HG03469 (cell line): ENCODE measurements around the gene BCAN.
"Not testable (repeated sequence)": the region's sequence is repeated elsewhere in the genome, so short reads cannot be mapped to it uniquely, and the experiment has no call there.

Experiments
- ATAC-seq: cut with Tn5 transposase; IDR thresholded peaks from one replicate; pipeline ENCODE4 v1.9.1; 2021; ENCODE audit warnings: mild to moderate bottlenecking, moderate library complexity, moderate number of reproducible peaks; ENCODE audit not compliant: unreplicated experiment

The BCAN gene, protein sequence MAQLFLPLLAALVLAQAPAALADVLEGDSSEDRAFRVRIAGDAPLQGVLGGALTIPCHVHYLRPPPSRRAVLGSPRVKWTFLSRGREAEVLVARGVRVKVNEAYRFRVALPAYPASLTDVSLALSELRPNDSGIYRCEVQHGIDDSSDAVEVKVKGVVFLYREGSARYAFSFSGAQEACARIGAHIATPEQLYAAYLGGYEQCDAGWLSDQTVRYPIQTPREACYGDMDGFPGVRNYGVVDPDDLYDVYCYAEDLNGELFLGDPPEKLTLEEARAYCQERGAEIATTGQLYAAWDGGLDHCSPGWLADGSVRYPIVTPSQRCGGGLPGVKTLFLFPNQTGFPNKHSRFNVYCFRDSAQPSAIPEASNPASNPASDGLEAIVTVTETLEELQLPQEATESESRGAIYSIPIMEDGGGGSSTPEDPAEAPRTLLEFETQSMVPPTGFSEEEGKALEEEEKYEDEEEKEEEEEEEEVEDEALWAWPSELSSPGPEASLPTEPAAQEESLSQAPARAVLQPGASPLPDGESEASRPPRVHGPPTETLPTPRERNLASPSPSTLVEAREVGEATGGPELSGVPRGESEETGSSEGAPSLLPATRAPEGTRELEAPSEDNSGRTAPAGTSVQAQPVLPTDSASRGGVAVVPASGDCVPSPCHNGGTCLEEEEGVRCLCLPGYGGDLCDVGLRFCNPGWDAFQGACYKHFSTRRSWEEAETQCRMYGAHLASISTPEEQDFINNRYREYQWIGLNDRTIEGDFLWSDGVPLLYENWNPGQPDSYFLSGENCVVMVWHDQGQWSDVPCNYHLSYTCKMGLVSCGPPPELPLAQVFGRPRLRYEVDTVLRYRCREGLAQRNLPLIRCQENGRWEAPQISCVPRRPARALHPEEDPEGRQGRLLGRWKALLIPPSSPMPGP

DNA sequence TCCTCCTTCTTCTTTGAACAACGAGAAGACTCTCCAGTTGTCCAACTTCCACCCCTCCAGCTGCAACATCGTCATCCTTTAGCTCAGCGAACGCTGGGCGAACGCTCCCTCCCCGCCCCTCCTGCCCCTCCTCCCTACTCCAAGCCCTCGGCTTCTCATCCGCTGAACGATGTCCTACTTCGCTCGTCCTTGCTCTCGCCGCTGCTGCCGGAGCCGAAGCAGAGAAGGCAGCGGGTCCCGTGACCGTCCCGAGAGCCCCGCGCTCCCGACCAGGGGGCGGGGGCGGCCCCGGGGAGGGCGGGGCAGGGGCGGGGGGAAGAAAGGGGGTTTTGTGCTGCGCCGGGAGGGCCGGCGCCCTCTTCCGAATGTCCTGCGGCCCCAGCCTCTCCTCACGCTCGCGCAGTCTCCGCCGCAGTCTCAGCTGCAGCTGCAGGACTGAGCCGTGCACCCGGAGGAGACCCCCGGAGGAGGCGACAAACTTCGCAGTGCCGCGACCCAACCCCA, at the start of gene BCAN:
BCAN (plus strand) TSS at position 357 of the 504 bp plus-strand sequence. CDS start 3,938 bp downstream, outside the sequence.
- no peak for ATAC-seq

DNA sequence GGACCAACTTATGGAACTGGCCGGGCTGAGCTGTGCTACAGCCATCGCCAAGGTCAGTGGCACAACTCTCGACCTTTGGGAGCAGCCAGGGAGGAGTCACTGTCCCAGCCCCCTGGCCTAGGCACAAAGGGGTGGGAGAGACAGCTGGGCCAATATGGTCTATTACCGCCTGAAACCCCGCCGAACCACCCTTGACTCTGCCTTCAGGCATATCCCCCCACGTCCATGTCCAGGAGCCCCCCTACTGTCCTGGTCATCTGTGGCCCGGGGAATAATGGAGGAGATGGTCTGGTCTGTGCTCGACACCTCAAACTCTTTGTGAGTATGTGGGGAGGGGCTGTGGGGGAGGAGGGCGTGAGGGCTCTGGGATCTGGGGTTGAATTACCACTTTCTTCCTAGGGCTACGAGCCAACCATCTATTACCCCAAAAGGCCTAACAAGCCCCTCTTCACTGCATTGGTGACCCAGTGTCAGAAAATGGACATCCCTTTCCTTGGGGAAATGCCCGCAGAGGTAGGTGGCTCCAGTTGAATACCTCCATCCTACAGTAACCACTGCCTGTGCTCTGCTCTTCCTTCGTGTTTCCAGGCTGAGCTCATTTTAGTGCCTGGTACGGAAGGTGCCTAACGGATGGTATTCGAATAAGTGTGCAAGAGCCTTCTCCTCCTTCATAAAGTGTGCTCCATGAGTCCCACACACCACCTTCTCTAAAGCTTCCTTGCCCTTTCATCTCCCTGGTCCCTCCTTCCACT, 49.6 kb upstream of the BCAN start:
- no peak for ATAC-seq

DNA sequence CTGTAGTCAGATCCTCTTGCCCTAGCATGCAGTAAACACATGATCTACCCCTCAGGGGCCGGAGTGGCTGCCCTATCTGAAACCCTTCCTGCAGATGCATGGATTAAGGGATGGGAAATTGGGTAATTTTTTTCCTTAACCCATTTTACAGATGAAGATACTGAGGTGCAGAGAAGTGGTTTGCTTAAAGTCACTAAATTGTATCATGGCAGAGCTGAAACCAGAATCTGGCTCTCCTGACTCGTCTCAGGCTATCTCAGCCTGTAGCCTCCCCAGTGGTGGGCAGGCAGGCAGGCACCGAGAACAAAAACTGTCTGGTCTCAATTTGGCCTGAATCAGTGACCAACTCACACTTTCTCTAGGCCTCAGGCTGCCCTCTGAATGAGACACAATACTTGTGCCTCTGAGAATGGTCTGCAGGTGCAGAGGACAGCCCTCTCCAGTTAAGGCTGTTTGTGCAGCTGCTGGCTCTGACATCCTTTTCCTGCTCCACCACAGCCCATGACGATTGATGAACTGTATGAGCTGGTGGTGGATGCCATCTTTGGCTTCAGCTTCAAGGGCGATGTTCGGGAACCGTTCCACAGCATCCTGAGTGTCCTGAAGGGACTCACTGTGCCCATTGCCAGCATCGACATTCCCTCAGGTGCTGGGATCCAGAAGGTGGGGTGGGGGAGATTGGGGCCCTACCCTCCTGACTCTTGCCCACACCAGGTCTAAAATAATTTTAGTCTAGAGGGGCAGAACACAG, 48.8 kb upstream of the BCAN start:
- ATAC-seq, result no peak

DNA sequence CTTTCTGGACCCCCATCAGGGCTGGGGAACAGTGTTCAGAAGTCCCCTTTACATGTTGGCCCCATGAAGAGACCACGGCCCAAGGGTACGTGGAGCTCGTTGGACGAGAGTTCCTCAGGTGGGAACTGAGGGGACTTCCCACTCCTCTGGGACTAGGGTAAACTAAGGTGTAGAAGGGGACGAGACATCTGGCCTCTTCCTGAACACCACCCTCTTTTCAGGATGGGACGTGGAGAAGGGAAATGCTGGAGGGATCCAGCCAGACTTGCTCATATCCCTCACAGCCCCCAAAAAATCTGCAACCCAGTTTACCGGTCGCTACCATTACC, 48.3 kb upstream of the BCAN start:
- no peak for ATAC-seq

DNA sequence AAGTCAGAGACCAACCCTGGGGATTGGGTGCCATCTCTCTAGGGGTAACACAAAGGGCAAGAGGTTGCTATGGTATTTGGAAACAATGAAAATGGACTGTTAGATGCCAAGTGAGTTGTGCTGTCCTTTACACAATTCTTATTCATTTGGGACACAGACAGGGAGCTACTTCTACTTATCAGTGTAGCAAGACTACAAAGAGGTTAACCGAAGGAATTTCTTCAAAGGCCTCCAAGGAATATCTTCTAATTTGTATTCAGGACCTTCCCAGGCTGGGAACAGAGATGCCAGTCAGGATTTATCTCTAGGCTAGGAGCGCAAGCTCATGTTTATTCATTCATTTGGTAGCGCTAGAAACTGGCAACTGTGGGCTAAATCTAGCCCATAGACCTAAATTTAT, 47.7 kb upstream of the BCAN start:
- no peak for ATAC-seq

DNA sequence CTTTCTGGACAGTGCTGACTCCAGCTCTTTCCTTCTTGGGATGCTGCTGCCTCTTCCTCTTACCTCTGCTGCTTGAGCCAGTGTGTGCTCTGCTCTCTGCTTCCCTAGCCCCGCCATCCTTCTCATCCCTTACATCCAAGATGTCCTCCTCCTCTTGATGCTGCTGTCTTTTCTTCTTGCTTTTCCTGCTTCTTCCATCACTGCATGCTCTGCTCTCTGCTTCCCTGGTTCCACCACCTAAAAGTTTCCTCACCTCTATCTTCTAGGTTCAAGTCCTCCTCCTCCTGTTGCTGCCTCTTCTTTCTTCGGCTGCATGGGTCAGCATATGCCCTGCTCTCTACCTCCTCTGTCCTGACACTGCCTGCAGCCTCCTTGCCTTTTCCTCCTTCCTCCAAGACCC, 46.9 kb upstream of the BCAN start:
- no peak for ATAC-seq

DNA sequence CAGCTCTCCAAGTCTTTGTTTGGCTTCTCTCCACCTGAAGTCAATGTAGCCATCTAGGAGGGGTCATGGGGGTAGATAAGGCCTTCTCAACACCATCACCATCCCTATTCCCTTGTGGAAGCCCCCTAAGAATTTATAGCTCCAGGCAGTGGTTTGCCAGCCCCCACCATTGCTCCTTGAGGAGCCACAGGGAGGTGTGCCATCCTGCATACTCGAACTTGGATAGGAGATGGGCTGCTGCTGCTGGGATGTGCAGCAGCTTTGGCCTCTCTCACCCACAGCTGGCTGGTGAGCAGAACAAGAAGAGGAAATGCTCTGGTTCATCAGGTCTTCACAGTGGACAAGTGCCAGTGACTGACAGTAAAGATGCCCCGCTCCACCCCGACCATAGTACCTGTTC, 45.5 kb upstream of the BCAN start:
- ATAC-seq, result no peak

DNA sequence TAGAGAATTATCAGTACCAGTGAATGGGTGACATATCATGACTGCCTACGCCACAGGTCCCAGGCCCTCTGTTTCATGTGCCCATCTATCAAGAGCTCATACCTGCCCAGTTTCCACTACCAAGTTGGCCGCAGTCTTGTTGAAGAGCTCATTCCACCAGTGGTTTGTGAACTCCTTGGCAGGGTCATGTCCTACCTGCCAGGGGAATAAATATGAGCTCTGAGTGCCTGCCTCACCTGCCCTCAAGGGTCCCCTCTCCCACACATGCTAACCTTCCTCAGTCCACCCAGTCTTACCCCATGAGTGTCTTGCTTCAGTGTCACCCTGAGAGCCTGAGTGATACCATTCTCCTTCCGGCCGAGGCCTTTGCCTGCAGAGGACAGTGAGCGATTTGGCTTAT, 43.8 kb upstream of the BCAN start:
- no peak for ATAC-seq

DNA sequence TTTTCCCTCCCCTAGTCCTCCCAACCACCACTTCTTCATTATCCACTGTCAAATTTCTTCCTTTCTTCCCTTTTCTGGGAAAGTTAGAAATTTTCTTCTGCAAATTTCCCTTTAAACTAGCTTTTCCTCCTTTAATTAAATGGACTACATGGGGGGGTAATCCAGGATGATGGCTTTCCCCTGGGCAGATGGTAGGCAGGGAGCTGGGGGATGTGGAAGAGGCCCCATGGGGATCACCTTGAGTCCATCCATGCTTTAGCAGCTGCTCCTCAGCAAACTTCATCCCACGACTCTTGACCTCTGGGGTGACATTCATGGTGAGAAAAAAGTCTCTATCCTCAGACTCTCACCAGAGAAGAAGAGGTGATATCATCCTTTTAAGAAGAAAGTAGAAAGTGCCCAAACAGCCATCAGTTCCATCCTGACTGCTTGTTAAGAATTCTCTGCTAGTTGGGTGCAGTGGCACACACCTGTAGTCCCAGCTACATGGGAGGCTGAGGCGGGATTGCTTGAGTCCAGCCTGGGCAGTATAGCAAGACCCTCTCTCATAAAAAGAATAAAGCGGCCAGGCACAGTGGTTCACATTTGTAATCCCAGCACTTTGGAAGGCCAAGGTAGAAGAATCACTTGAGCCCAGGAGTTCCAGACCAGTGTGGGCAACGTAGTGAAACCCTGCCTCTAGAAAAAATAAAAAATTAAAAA, 43.0 kb upstream of the BCAN start:
- no peak for ATAC-seq

DNA sequence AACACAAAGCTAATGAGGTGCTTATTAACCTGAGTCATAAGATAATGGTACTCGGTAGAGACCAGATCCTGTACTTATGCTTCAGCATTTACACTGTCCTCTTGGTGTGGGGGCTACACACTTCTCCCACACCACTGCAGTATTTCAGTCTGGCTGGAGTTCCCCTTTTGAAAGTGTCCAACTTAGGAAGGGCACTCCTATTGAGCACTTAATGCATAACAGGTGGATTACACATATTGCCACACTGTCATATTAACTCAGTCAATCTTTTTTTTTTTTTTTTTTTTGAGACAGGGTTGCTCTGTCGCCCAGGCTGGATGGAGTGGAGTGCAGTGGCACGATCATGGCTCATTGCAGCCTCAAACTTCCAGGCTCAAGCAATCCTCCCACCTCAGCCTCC, 42.1 kb upstream of the BCAN start:
- no peak for ATAC-seq

DNA sequence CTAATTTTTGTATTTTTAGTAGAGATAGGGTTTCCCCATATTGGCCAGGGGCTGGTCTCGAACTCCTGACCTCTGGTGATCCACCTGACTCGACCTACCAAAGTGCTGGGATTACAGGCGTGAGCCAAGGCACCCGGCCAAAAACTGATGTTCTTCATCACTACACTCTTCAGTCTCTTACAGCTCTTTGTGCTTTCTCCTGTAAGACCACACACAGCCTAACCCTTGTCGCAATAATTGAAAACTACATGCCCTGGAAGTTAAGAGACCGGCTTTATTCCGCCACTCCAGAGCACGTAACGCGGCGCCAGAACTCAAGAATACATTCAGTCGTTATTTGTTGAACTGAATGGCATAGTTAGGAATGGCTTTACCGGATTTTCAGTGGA, 41.2 kb upstream of the BCAN start:
- no peak for ATAC-seq

DNA sequence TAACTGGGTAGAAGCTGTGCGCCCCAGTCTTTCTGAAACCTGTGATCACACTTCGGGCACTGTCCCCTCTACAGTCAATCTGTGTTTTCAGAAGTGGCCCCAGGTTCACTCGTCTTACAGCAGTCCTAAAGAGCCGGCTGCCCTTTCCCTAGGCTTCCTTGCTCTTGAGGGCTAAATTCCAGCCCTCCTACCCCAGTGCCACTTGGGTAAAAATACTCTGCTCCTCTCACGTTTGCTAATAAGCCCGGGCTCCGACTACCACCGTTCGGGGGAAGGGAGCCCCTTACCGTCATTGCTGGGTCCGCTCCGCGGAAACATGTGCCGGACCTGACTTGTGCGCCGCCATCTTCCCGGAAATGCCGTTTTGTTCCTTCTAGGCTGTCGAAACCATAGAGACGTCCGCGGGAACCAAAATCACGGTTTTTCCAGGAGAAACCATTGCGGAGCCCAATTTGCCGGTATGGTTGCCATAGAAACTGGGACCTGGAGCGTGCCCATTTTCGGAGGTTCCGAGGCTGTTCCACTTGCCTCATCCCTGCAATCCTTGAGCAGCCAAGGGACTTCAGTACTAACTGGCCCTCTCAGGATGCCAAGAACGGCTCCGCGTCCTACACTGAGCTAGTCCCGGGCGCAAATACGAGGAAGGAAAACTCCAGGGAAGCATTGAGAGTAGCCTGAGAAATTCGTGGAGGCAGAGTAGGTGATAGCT, 40.6 kb upstream of the BCAN start, which contains the start of gene GPATCH4:
GPATCH4 (minus strand) TSS at position 358 of the 709 bp plus-strand sequence.
- no peak for ATAC-seq

DNA sequence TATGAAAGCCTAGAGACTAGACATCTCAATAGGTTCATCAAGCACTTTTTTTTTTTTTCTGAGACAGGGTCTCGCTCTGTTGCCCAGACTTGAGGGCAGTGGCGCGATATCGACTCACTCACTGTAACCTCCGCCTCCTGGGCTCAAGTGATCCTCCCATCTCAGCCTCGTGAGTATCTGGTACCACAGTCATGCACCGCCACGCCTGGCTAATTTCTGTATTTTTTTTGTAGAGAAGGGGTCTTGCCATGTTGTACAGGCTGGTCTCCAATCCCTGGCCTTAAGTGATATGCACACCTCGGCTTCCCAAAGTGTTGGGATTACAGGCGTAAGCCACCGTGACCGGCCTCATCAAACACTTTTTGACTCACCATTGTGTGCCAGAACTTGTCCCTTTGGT, 40.0 kb upstream of the BCAN start:
- ATAC-seq, result no peak

DNA sequence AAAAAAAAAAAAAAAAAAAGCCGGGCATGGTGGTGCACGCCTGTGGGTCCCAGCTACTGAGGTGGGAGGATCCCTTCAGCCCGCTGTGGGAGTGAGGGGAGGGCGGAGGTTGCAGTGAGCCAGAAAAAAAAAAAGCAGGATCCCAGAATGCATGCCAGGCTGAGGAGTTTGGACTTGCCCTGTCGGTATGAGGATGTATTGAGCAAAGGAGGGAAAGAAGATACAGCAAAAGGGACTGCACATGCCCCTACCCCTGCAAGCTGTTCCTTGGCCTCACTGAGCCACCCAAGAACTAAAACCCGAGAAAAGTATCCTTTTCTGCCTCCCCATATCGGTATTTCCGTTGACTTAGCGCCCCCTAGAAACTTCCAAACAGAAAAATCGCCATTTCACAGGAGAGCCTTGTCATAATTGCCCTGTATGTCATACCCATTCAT, 39.3 kb upstream of the BCAN start:
- ATAC-seq, result no peak

DNA sequence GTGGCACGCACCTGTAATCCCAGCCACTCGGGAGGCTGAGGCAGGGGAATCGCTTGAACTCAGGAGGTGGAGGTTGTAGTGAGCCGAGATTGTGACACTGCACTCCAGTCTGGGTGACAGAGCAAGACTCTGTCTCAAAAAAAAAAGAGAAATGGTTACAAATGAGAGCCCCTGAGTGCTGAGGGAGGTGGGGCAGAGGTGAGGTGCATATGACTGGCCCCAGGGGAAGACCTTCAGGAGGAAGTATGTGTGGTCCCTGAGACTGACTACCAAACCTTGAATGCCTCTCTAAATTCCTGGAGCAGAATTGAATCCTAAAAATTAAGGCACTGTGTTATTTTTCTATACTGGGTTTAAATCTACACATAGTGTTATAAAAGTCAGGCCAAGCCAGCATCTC, 34.6 kb upstream of the BCAN start:
- not testable (repeated sequence) for ATAC-seq

DNA sequence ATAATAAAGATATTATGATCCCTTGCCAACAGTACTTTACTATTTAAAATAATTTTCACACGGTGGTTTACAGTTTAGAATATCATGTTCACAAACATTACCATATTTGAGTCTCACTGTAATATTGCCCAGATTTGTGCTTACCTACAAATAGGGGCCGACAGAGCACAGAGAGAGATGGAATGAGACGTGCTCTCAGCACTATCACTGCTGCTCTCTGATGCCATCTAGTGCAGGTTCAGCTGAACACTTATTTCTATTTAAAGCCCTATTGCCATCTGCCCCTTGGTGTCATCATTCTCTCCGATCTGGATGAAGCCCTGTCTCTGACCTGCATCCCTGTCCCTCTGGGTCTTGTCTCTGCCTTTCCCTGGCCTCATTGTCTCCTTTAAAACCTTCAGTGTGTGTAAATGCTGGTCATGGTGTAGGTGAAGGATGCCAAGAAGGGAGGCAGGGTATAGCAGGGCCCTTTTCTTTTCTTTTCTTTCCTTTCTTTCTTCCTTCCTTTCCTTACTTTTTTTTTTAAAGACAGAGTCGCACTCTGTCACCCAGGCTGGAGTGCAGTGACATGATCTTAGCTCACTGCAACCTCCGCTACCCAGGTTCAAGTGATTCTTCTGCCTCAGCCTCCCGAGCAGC, 33.8 kb upstream of the BCAN start:
- no peak for ATAC-seq

DNA sequence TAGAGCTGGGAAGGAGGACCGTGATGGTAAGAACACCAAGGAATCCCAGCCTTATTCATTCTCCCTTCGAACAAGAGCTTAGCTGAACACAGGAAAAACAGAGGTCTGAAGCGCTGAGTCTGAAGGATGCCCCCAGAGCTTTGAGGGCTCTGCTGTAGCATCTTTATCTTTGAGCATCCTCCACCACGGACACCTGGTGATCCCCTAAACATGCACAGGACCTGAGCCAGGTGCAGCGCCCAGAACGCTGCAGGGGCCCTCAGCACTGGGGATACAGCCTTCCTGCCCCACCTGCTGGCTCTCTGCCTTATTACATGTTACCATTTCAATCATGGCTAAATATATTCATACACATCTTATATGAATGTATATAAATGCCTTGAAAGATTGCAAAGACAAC, 32.9 kb upstream of the BCAN start:
- no peak for ATAC-seq

DNA sequence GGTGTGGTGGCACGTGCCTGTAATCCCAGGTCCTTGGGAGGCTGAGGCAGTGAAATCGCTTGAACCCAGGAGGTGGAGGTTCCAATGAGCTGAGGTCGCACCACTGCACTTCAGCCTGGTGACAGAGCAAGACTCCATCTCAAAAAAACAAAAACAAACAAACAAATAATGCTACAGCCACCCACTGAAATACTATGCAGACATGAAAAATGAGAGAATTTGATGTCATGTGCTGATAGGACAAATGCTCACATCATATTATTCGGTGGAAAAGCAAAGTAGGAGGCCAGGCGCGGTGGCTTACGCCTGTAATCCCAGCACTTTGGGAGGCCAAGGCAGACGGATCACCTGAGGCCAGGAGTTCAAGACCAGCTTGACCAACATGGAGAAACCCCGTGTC, 31.8 kb upstream of the BCAN start:
- ATAC-seq, result not testable (repeated sequence)

DNA sequence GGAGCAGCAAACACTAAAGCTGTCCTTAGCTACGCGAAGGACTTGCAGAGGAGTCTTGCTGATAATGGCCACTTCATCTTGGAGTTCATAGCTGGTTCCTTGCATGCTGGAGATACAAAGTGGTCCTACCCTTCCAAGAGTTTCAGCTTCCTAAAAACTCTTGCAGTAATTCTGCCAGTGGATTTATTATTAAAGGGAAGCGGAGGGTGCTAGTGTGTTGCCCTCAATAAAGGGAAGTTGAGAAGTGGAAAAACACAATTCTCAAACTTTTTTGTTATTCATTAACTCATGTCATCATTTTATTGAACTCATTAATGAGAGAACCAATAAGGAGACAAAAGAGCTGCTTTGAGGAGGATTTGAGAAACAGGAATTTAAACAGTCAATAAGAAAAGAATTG, 29.3 kb upstream of the BCAN start:
- ATAC-seq, result no peak
